Activated CD4-positive, alpha-beta T cell treated with anti-CD3 and anti-CD28 coated beads, Interleukin-2, amount 50 U/mL, for 1 hour (primary cell): Measurements from ENCODE around the gene MZT1.

Source experiments
- DNase-seq: peaks from one replicate; pipeline ENCODE4 v3.0.0-alpha.2; 2020

The MZT1 gene

GRCh38 chr13:72678312-72678711, 49.1 kb downstream of the MZT1 start:
- DNase-seq, result no peak

DNA sequence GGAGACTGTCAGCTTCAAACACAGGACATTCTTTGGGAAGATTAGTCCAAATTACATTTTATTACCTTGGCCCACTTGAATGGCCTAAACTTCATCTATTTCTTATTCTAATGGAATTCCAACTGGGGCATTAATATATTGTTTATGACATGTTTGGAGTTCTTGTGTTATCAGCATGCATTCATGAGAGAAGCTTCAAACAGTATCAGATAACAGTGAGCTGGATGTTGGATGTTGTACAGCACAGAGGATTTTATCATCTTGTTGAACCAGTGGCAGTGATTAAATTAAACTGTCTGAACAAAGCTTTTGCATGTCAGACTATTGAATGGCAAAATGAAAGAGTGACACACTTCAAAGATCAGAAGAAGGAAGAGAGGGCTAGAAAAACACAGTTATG, 50.0 kb downstream of the MZT1 start:
- no peak for DNase-seq

DNA sequence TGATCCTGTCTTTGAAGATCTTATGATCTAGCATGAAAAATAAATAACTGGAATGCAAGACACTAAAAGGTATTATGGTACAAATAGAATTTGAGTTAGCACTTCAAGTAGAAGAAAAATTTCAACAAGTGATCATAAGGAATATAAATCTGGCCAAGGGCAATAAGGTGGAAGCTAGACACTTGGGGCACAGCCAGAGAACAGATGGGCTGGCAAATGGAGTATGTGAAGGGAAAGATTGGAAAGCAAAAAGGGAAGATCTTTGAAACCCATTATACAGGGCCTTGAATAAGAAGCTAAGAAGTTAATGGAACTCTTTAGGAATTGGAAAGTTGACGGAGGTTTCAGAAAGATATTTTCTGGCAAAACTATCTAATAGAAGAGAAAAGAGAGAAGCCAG, 61.0 kb downstream of the MZT1 start:
- DNase-seq, result no peak

GRCh38 chr13:72662548-72662947, 64.9 kb downstream of the MZT1 start:
- DNase-seq, result no peak
